K562 (cell line): Measurements from ENCODE around the gene HOXC4. TPM values are rescaled to one million over a fixed set of nuclear protein-coding genes. Genes with fewer than 3 reads are reported as not detected.

Source experiments
- ATAC-seq: fragments of 200-7000 bp; cut with Tn5 transposase; 3 replicates; pipeline ENCODE4 v1.9.1; 2020; ENCODE audit warnings: moderate library complexity
- BruUV-seq: library from RNA; stranded (reverse); fragments of 400-500 nt; replicated peaks from 2 replicates; lab custom pipeline; 2021; lab: Mats Ljungman, UMichigan
- CTCF ChIA-PET: fragments of 300-600 bp; formaldehyde crosslinking; extraction: SDS; loops from one replicate; lab custom pipeline; 2021; ENCODE audit warnings: low intra/inter-chr PET ratio; lab: Yijun Ruan, JAX
- POLR2A ChIA-PET: fragments of 300-600, 350-650 bp; sonication (Branson Sonifier 250); formaldehyde crosslinking; extraction: SDS; loops from one replicate; lab custom pipeline; 2021; ENCODE audit warnings: antibody characterized with exemption, inconsistent platforms; lab: Yijun Ruan, JAX
- DNase-seq, 4 experiments: peaks; one replicate each; pipeline versions ENCODE4 v3.0.0 to v3.0.0-alpha.2; 2011 to 2018; ENCODE audit warnings: low spot score in 3 of 4, mixed read lengths in 3 of 4; ENCODE audit errors: extremely low read depth in 1 of 4
- FAIRE-seq: peaks from 2 replicates; lab custom pipeline; 2011; peaks lifted over from hg19 to GRCh38; lab: Jason Lieb, UNC
- H2AFZ ChIP-seq: 2 replicates; pipeline ENCODE4 v1.6.0; 2011; ENCODE audit warnings: low read depth, low read length, control low read depth, inconsistent platforms
- H3K27ac ChIP-seq: fragments of 200-600 bp; 3 replicates; pipeline ENCODE4 v1.8.0; 2011; ENCODE audit warnings: low read depth, mild to moderate bottlenecking, control low read depth, inconsistent platforms, low read length, moderate library complexity, mixed read lengths; ENCODE audit errors: extremely low read depth
- H3K27me3 ChIP-seq, 2 experiments: fragments of 300-600 bp in 1 of 2; 2 replicates in 1 of 2; 3 replicates in 1 of 2; pipeline versions ENCODE4 v1.6.0 to v1.8.0; 2011; ENCODE audit warnings: inconsistent platforms in 2 of 2, low read length in 2 of 2, mild to moderate bottlenecking in 1 of 2, mixed read lengths in 1 of 2, moderate library complexity in 1 of 2; ENCODE audit not compliant: control insufficient read depth in 2 of 2, insufficient read depth in 2 of 2
- H3K36me3 ChIP-seq: fragments of 300-600 bp; 3 replicates; pipeline ENCODE4 v1.8.0; 2011; ENCODE audit warnings: mild to moderate bottlenecking, low read length, inconsistent platforms; ENCODE audit not compliant: control insufficient read depth, insufficient read depth
- H3K4me1 ChIP-seq, 2 experiments: fragments of 200-600 bp in 1 of 2; replicated peaks in 1 of 2; 2 replicates in 1 of 2; 3 replicates in 1 of 2; pipeline versions ENCODE4 v1.5.1 to v1.8.0; 2011; ENCODE audit warnings: inconsistent platforms in 2 of 2, low read length in 2 of 2, mild to moderate bottlenecking in 1 of 2, mixed read lengths in 1 of 2, moderate library complexity in 1 of 2; ENCODE audit not compliant: control insufficient read depth in 2 of 2, insufficient read depth in 2 of 2
- H3K4me2 ChIP-seq: 2 replicates; pipeline ENCODE4 v1.6.1; 2011; ENCODE audit warnings: low read length, control low read depth, inconsistent platforms, mixed read lengths; ENCODE audit not compliant: insufficient read depth
- H3K4me3 ChIP-seq: fragments of 200-600 bp; sonication (generic), shearing (Covaris generic); 2 replicates; pipeline ENCODE4 v1.5.1; 2016; ENCODE audit warnings: control low read depth, inconsistent platforms
- H3K79me2 ChIP-seq: fragments of 200-600 bp; 3 replicates; pipeline ENCODE4 v1.8.0; 2011; ENCODE audit warnings: low read length, inconsistent platforms; ENCODE audit not compliant: control insufficient read depth, insufficient read depth
- H3K9ac ChIP-seq, 2 experiments: 2 replicates each; pipeline versions ENCODE4 v1.6.0 to v1.6.1; 2011; ENCODE audit warnings: low read depth in 2 of 2, low read length in 2 of 2, control low read depth in 1 of 2, inconsistent platforms in 1 of 2, mild to moderate bottlenecking in 1 of 2, mixed read lengths in 1 of 2; ENCODE audit not compliant: insufficient read depth in 1 of 2
- H3K9me1 ChIP-seq: one replicate; pipeline ENCODE4 v1.6.0; 2011; ENCODE audit warnings: inconsistent platforms, mild to moderate bottlenecking, low read length, moderate library complexity; ENCODE audit not compliant: control insufficient read depth, insufficient read depth
- H3K9me3 ChIP-seq: replicated peaks from 2 replicates; pipeline ENCODE4 v1.5.1; 2011; ENCODE audit warnings: low read depth, low read length, inconsistent platforms; ENCODE audit not compliant: control insufficient read depth, insufficient read depth
- H4K20me1 ChIP-seq: replicated peaks from 2 replicates; pipeline ENCODE4 v1.6.1; 2011; ENCODE audit warnings: low read length, inconsistent platforms, mixed read lengths; ENCODE audit not compliant: control insufficient read depth, insufficient read depth
- CREBBP ChIP-seq: IDR thresholded peaks from one replicate; pipeline ENCODE4 v1.6.1; 2012; ENCODE audit warnings: low read depth, mild to moderate bottlenecking, control low read depth, inconsistent platforms, low read length
- FOXK2 ChIP-seq, 2 experiments: fragments of 450-650 bp; IDR thresholded peaks in 1 of 2; conservative IDR thresholded peaks in 1 of 2; 2 replicates each; pipeline ENCODE4 v1.6.1; 2016; ENCODE audit warnings: low read depth in 2 of 2, mild to moderate bottlenecking in 1 of 2
- MEIS2 ChIP-seq: fragments of 450-650 bp; IDR thresholded peaks from 2 replicates; pipeline ENCODE4 v1.6.1; 2014; ENCODE audit warnings: mild to moderate bottlenecking; ENCODE audit not compliant: partially characterized antibody
- PBX2 ChIP-seq, 2 experiments: IDR thresholded peaks in 1 of 2; conservative IDR thresholded peaks in 1 of 2; 2 replicates each; pipeline ENCODE4 v1.6.1; 2016; ENCODE audit warnings: low read depth in 2 of 2, mild to moderate bottlenecking in 1 of 2, missing compliant biosample characterization in 1 of 2, missing genetic modification characterization in 1 of 2, moderate library complexity in 1 of 2
- RBM25 ChIP-seq: fragments of 200-400 bp; formaldehyde crosslinking; IDR thresholded peaks from 2 replicates; pipeline ENCODE4 v1.6.1; 2018; ENCODE audit warnings: low read length, low read depth, moderate library complexity; ENCODE audit not compliant: severe bottlenecking
- TBL1XR1 ChIP-seq, 2 experiments: IDR thresholded peaks; 2 replicates each; pipeline ENCODE4 v1.6.1; 2012; ENCODE audit warnings: improper control_type of control experiment in 2 of 2, low read length in 2 of 2, mild to moderate bottlenecking in 1 of 2
- ZBTB1 ChIP-seq: sonication (generic); formaldehyde crosslinking; IDR thresholded peaks from 2 replicates; pipeline ENCODE4 v1.8.1; 2023; ENCODE audit warnings: missing genetic modification reagents, low read depth, mild to moderate bottlenecking, borderline replicate concordance
- ZBTB7A ChIP-seq: IDR thresholded peaks from 2 replicates; pipeline ENCODE4 v1.6.1; 2011; ENCODE audit warnings: low read depth, mild to moderate bottlenecking, low read length, moderate library complexity, borderline replicate concordance; ENCODE audit not compliant: control insufficient read depth
- ZNF551 ChIP-seq: fragments of 250-450 bp; sonication (Bioruptor Pico); IDR thresholded peaks from 2 replicates; pipeline ENCODE4 v1.5.0; 2021; ENCODE audit warnings: mild to moderate bottlenecking, moderate library complexity
- ZNF740 ChIP-seq, 3 experiments: fragments of 200-800 bp in 1 of 3; sonication (Bioruptor generic) in 1 of 3; sonication (generic) in 1 of 3; formaldehyde crosslinking in 1 of 3; IDR thresholded peaks; 2 replicates each; pipeline versions ENCODE4 v1.6.1 to v1.8.0; 2016 to 2022; ENCODE audit warnings: mild to moderate bottlenecking in 2 of 3, missing compliant biosample characterization in 2 of 3, missing genetic modification characterization in 2 of 3, missing genetic modification reagents in 1 of 3
- WGBS: fragments of 100-300 bp; shearing (Covaris generic); methylation state at CpG from one replicate; pipeline ENCODE4 v1.1.6; 2016; ENCODE audit warnings: low coverage, mixed read lengths; ENCODE audit not compliant: insufficient coverage; ENCODE audit errors: missing lambda C conversion rate; 5-methylcytosine and 5-hydroxymethylcytosine counted together
- in situ Hi-C: fragments of 300-500 bp; cut with MboI; formaldehyde crosslinking; loops from 4 replicates; pipeline ENCODE4 v1.15.0; 2018; ENCODE audit warnings: inconsistent platforms, mixed read lengths
- intact Hi-C: fragments of 100-400 bp; cut with micrococcal nuclease; formaldehyde crosslinking; loops from 2 replicates; pipeline ENCODE4 v1.14.2; 2022
- polyA plus RNA-seq, 8 experiments: library from polyadenylated mRNA; depleted of rRNA in 4 of 8; stranded (reverse) in 5 of 8; unstranded in 3 of 8; fragments of >200 nt; fragmentation: Nextera tagmentation in 2 of 8; fragmentation: Illumina TruSeq in 1 of 8; extraction: Ambion mirVana in 2 of 8; extraction: Trizol in 1 of 8; gene quantifications; 2 replicates each; pipeline versions ENCODE4 v1.2.1 to v1.2.3, GENCODE V29; 2011 to 2014; ENCODE audit warnings: inconsistent platforms in 1 of 8, missing spikeins in 1 of 8
- total RNA-seq, 7 experiments: library from RNA; depleted of rRNA in 6 of 7; stranded (reverse); fragments of >200 nt in 6 of 7; fragmentation: Illumina TruSeq in 2 of 7; extraction: Trizol in 2 of 7; gene quantifications; 2 replicates each; pipeline versions ENCODE4 v1.2.1 to v1.2.3, GENCODE V29; 2011 to 2021; ENCODE audit warnings: low replicate concordance in 1 of 7
- TF ChIP-seq, protein P1 (sequence below): fragments of 450-650 bp; IDR thresholded peaks from 2 replicates; pipeline ENCODE4 v1.6.1; 2016

HOXC4 gene
- total and polyA plus RNA-seq, 9 of the 15 experiments (the other 6 are each of a cell fraction or from before 2014, with no cell fraction given) = 0.06 to 1.5 (median 0.44) TPM; not detected in 1

- H3K79me2 ChIP-seq = no peaks in the 10 kb centered on the region; the same call in 2 of the 3 replicates
- POLR2A ChIA-PET = interaction anchor here (0.8 to 0.9 kb wide), 2 partner anchors 14 to 191 kb away, joined by 3 read pairs; no protein-coding TSS in a partner anchor
- no peak; the same call in 1 of the 3 replicates for ATAC-seq
These were observed 43.3 kb upstream of the HOXC4 start for GRCh38 chr12:54010053-54010971.

More at GRCh38 chr12:54010053-54010971, 43.3 kb upstream of the HOXC4 start:
- intact Hi-C loops (loop anchor here (10.0 kb wide), 1 partner anchor 284 kb away; no protein-coding TSS in a partner anchor), in situ Hi-C loops (no loop called here)
- DNase-seq (no peak), FAIRE-seq (no peak)
- no peaks in the 10 kb centered on the region; the same call in 1 of the 2 replicates for H4K20me1 ChIP-seq
- WGBS = 64% methylated on average over 7 of the region's 10 CpGs
- H3K27ac ChIP-seq = peak overlapping the region; percentile 59; the same call in 1 of the 3 replicates
- no peaks in the 10 kb centered on the region for H3K9me1 ChIP-seq
- H3K4me3 ChIP-seq = no peak overlapping the region
- peak overlapping the region; percentile 68 to 85; a peak in 2 of 4 replicates for H3K9ac ChIP-seq
- peaks cover 14 to 23% of the 10 kb centered on the region in 2 experiments for H3K4me1 ChIP-seq
- H3K36me3 ChIP-seq = no peaks in the 10 kb centered on the region
- H3K27me3 ChIP-seq = no peaks in the 10 kb centered on the region
- peak overlapping the region; percentile 68 for H3K4me2 ChIP-seq
- BruUV-seq = no TSS peak
- peak overlapping the region; percentile 82 for H2AFZ ChIP-seq
- no peaks in the 10 kb centered on the region for H3K9me3 ChIP-seq
- CTCF ChIA-PET = interaction anchor here (0.9 kb wide), 1 partner anchor 191 kb away, joined by 3 read pairs; no protein-coding TSS in a partner anchor
- TF ChIP-seq ZBTB7A (0 out of 2 replicates have a peak, but pooled peaks have one; percentile 30), PBX2 (CRISPR knock-in tag; IDR thresholded peaks at IDR 0.05; ENCODE audit: low read depth) (no peak), PBX2 (tag; conservative IDR thresholded peaks at IDR 0.05; ENCODE audit: low read depth) (peak; percentile 59), ZNF551 (CRISPR knock-in tag) (no peak), TBL1XR1 (IDR thresholded peaks at IDR 0.05; ENCODE audit: low read length in 2 of 2) (no peak), MEIS2 (peak; percentile 62), RBM25 (no peak), ZNF740 (CRISPR knock-in tag; IDR thresholded peaks at IDR 0.05) (0 out of 2 replicates have a peak, but pooled peaks have one; percentile 6), ZNF740 (tag; IDR thresholded peaks at IDR 0.05) (no peak), ZBTB1 (CRISPR knock-in tag) (no peak), CREBBP (no peak), FOXK2 (conservative IDR thresholded peaks at IDR 0.05 in 1 of 2, IDR thresholded peaks at IDR 0.05 in 1 of 2; ENCODE audit: low read depth in 2 of 2) (0 out of 4 replicates have a peak, but pooled peaks of 1 of the 2 experiments have one; percentile 13)
- TF ChIP-seq, protein P1, sequence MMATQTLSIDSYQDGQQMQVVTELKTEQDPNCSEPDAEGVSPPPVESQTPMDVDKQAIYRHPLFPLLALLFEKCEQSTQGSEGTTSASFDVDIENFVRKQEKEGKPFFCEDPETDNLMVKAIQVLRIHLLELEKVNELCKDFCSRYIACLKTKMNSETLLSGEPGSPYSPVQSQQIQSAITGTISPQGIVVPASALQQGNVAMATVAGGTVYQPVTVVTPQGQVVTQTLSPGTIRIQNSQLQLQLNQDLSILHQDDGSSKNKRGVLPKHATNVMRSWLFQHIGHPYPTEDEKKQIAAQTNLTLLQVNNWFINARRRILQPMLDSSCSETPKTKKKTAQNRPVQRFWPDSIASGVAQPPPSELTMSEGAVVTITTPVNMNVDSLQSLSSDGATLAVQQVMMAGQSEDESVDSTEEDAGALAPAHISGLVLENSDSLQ = peak; percentile 8; the same call in 1 of the 2 replicates
